ENCODE data around the gene CPNE9. TPM values are rescaled to one million over a fixed set of nuclear protein-coding genes. Genes with fewer than 3 reads are reported as not detected.

The CPNE9 gene
- total and polyA plus RNA-seq, 2 donors from 2014 or later, result 0.16 to 0.19 TPM

DNA sequence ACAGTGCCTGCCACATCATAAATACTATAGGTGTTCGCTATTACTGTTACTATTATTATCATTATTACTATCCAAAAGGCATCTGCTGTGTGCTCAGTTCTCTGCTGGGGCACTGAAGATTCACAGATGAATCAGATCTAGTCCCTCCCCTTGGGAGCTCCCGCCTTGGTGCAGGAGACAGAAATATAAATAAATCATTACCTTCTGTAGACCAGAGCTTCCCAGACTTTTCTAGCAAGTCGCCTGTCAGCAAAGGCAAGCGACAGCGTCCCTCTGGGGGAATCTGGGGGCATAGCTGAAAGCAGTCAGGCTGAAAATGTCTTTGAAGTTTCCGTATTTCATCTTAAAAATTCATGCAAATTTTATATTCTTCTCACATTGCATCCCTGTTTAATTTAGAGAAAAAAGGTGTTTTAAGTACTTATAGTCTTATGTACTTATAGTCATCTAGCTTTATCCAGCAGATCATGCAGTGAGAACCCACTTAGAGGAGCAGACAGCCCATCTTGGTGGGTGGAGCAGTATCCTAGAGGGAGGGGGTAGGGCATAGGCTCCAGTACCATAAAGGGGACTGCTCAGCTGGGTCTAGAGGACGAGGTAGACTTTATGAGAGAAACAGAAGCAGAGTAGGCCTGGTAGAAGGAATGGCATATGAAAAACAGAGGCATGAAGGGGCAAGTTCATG, 17.5 kb downstream of the CPNE9 start:
- FAIRE-seq (no peak), DNase-seq (no peak)
- TF ChIP-seq, protein P1, sequence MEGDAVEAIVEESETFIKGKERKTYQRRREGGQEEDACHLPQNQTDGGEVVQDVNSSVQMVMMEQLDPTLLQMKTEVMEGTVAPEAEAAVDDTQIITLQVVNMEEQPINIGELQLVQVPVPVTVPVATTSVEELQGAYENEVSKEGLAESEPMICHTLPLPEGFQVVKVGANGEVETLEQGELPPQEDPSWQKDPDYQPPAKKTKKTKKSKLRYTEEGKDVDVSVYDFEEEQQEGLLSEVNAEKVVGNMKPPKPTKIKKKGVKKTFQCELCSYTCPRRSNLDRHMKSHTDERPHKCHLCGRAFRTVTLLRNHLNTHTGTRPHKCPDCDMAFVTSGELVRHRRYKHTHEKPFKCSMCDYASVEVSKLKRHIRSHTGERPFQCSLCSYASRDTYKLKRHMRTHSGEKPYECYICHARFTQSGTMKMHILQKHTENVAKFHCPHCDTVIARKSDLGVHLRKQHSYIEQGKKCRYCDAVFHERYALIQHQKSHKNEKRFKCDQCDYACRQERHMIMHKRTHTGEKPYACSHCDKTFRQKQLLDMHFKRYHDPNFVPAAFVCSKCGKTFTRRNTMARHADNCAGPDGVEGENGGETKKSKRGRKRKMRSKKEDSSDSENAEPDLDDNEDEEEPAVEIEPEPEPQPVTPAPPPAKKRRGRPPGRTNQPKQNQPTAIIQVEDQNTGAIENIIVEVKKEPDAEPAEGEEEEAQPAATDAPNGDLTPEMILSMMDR (IDR thresholded peaks at IDR 0.05; ENCODE audit: borderline replicate concordance, extremely low read depth, insufficient read depth), result no peak
- H3K9me3 ChIP-seq (ENCODE audit: control insufficient read depth in 2 of 3, insufficient read depth in 1 of 3, low read length in 3 of 3), result no peaks in the 10 kb centered on the region
- H3K4me1 ChIP-seq (ENCODE audit: control insufficient read depth in 2 of 3, insufficient read depth in 2 of 3, low read depth in 1 of 3, low read length in 3 of 3), result no peaks in the 10 kb centered on the region
- H3K36me3 ChIP-seq (ENCODE audit: control insufficient read depth in 2 of 3, insufficient read depth in 3 of 3, low read length in 3 of 3), result no peaks in the 10 kb centered on the region
- H3K9ac ChIP-seq (ENCODE audit: low read length in 3 of 3), result no peak overlapping the region
- H3K4me3 ChIP-seq (ENCODE audit: low read length in 3 of 3), result no peak overlapping the region
- intact Hi-C loops (cut with DNase I), result no loop called here
- no peak overlapping the region for H3K27ac ChIP-seq (ENCODE audit: low read depth in 2 of 2, low read length in 2 of 2)
- H3K27me3 ChIP-seq (ENCODE audit: control insufficient read depth, insufficient read depth, low read length), result no peaks in the 10 kb centered on the region

DNA sequence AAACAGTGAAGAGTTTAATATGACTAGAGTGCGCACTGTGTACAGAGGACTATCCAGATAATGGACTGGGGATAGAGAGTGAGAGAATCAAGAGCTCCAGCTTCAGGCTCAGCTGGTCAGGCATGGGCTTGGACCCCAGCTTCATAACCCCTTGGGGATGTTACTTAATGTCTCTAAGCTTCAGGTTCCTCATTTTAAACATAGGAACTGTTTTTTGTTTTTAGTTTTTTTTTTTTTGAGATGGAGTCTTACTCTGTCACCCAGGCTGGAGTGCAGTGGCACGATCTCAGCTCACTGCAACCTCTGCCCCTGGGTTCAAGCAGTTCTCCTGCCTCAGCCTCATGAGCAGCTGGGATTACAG, 18.0 kb downstream of the CPNE9 start:
- TF ChIP-seq, protein P1 (IDR thresholded peaks at IDR 0.05; ENCODE audit: borderline replicate concordance, extremely low read depth, insufficient read depth), result no peak
- H3K27me3 ChIP-seq (ENCODE audit: control insufficient read depth, insufficient read depth, low read length), result no peaks in the 10 kb centered on the region
- H3K36me3 ChIP-seq (ENCODE audit: control insufficient read depth in 2 of 3, insufficient read depth in 3 of 3, low read length in 3 of 3), result no peaks in the 10 kb centered on the region
- no peak overlapping the region for H3K4me3 ChIP-seq (ENCODE audit: low read length in 3 of 3)
- H3K9me3 ChIP-seq (ENCODE audit: control insufficient read depth in 2 of 3, insufficient read depth in 1 of 3, low read length in 3 of 3), result no peaks in the 10 kb centered on the region
- no peaks in the 10 kb centered on the region for H3K4me1 ChIP-seq (ENCODE audit: control insufficient read depth in 2 of 3, insufficient read depth in 2 of 3, low read depth in 1 of 3, low read length in 3 of 3)
- intact Hi-C loops (cut with DNase I), result no loop called here
- H3K9ac ChIP-seq (ENCODE audit: low read length in 3 of 3), result no peak overlapping the region
- DNase-seq (no peak), FAIRE-seq (no peak)
- no peak overlapping the region for H3K27ac ChIP-seq (ENCODE audit: low read depth in 2 of 2, low read length in 2 of 2)

DNA sequence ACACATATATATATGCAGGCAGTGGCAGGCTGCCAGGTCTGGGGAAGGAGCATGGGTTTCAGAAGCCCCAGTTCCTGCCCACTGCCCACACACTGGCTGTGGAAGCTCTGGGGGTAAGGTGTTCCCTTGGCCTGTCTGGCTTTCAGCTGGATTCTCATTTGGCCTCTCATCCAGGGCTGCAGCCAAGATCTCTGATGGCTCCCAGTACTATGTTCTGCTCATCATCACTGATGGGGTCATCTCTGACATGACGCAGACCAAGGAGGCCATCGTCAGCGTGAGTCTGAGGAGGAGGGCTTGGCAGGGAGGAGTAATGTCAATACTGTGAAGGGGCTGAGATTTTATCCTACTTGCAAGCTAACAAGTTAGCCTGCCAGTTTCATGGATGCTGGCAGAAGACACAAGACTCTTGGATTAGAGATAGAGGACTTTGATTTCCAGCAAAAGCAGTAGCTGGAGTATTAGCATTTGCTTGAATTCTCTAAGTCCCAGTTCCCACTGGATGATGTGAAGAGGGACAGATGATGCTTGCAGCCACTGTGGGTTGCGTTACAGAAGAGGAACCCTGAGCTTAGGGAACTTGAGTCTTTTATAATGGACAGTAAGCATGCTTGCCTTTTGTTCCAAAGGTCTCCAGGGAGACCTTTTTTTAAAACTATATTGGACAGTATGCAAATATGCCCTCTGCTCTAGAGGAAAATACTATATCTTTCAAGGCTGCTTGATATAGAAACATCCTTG, 22.3 kb downstream of the CPNE9 start:
- Histone ChIP-seq H3K4me3 (ENCODE audit: low read length in 3 of 3) (no peak overlapping the region), H3K27me3 (ENCODE audit: control insufficient read depth, insufficient read depth, low read length) (no peaks in the 10 kb centered on the region), H3K36me3 (ENCODE audit: control insufficient read depth in 2 of 3, insufficient read depth in 3 of 3, low read length in 3 of 3) (no peaks in the 10 kb centered on the region), H3K4me1 (ENCODE audit: control insufficient read depth in 2 of 3, insufficient read depth in 2 of 3, low read depth in 1 of 3, low read length in 3 of 3) (peaks cover 0 to 2% (median 0%) of the 10 kb centered on the region in 3 donors), H3K9ac (ENCODE audit: low read length in 3 of 3) (no peak overlapping the region), H3K27ac (ENCODE audit: low read depth in 2 of 2, low read length in 2 of 2) (no peak overlapping the region), H3K9me3 (ENCODE audit: control insufficient read depth in 2 of 3, insufficient read depth in 1 of 3, low read length in 3 of 3) (no peaks in the 10 kb centered on the region)
- DNase-seq (no peak), FAIRE-seq (no peak)
- intact Hi-C loops (cut with DNase I), result no loop called here
- TF ChIP-seq, protein P1 (IDR thresholded peaks at IDR 0.05; ENCODE audit: borderline replicate concordance, extremely low read depth, insufficient read depth), result no peak
